ENCODE measurements around the gene SMCO3. TPM values are rescaled to one million over a fixed set of nuclear protein-coding genes. Genes with fewer than 3 reads are reported as not detected.

The SMCO3 gene
- polyA plus RNA-seq, 1 experiment, result 0.45 TPM

DNA sequence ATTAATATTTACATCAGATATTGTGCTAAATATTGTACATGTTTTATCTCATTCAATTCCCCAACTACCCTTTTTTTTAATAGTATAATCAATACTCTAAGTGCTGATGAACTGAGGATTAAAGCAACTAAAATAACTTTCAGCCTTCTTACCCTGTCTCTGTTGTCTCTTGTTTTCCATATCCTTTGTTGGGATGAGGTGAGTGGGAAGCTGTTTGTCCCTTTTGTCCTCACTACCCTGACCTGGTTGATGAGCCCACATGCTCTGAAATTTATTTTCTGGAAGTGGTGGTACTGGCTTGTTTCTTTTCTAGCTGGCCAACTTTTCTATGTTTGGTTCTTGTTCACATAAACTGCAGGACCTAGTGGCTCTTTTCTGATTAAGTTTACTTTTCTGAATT is 38.9 kb upstream of the SMCO3 start:
- TF ChIP-seq, protein P1, sequence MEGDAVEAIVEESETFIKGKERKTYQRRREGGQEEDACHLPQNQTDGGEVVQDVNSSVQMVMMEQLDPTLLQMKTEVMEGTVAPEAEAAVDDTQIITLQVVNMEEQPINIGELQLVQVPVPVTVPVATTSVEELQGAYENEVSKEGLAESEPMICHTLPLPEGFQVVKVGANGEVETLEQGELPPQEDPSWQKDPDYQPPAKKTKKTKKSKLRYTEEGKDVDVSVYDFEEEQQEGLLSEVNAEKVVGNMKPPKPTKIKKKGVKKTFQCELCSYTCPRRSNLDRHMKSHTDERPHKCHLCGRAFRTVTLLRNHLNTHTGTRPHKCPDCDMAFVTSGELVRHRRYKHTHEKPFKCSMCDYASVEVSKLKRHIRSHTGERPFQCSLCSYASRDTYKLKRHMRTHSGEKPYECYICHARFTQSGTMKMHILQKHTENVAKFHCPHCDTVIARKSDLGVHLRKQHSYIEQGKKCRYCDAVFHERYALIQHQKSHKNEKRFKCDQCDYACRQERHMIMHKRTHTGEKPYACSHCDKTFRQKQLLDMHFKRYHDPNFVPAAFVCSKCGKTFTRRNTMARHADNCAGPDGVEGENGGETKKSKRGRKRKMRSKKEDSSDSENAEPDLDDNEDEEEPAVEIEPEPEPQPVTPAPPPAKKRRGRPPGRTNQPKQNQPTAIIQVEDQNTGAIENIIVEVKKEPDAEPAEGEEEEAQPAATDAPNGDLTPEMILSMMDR (IDR thresholded peaks at IDR 0.05; ENCODE audit: insufficient read depth, low read depth, low read length), result no peak
- no peak overlapping the region for H3K4me3 ChIP-seq (ENCODE audit: low read depth, low read length)
- no peak for DNase-seq (ENCODE audit: low read depth)
- ChIA-PET POLR2A (no interaction called here), CTCF (interaction anchor here (0.6 to 0.9 kb wide), 2 partner anchors 83 to 142 kb away, joined by 3 to 5 read pairs; no protein-coding TSS in a partner anchor)
- no peaks in the 10 kb centered on the region for H3K27me3 ChIP-seq (ENCODE audit: control insufficient read depth, insufficient read depth, low read length)
- H3K36me3 ChIP-seq (ENCODE audit: control insufficient read depth, insufficient read depth, low read length), result no peaks in the 10 kb centered on the region

- Histone ChIP-seq H3K4me3 (ENCODE audit: low read depth, low read length) (no peak overlapping the region), H3K27me3 (ENCODE audit: control insufficient read depth, insufficient read depth, low read length) (no peaks in the 10 kb centered on the region), H3K36me3 (ENCODE audit: control insufficient read depth, insufficient read depth, low read length) (no peaks in the 10 kb centered on the region)
- DNase-seq (ENCODE audit: low read depth), result no peak
- CTCF ChIA-PET, result interaction anchor here (1.2 to 8.5 kb wide), 3 partner anchors 40 to 144 kb away, joined by 3 to 83 read pairs (median 3); no protein-coding TSS in a partner anchor
- POLR2A ChIA-PET, result no interaction called here
- TF ChIP-seq, protein P1 (IDR thresholded peaks at IDR 0.05; ENCODE audit: insufficient read depth, low read depth, low read length), result no peak
Measured at GRCh38 chr12:14850929-14851663, 37.1 kb upstream of the SMCO3 start.

GRCh38 chr12:14849661-14850060 is 35.7 kb upstream of the SMCO3 start:
- H3K36me3 ChIP-seq (ENCODE audit: control insufficient read depth, insufficient read depth, low read length), result no peaks in the 10 kb centered on the region
- ChIA-PET CTCF (interaction anchor here (0.9 to 8.5 kb wide), 4 partner anchors 12 to 145 kb away, joined by 3 to 83 read pairs (median 6); no protein-coding TSS in a partner anchor), POLR2A (no interaction called here)
- peak; percentile 96 for DNase-seq (ENCODE audit: low read depth)
- H3K4me3 ChIP-seq (ENCODE audit: low read depth, low read length), result no peak overlapping the region
- H3K27me3 ChIP-seq (ENCODE audit: control insufficient read depth, insufficient read depth, low read length), result no peaks in the 10 kb centered on the region
- TF ChIP-seq, protein P1 (IDR thresholded peaks at IDR 0.05; ENCODE audit: insufficient read depth, low read depth, low read length), result no peak

DNA sequence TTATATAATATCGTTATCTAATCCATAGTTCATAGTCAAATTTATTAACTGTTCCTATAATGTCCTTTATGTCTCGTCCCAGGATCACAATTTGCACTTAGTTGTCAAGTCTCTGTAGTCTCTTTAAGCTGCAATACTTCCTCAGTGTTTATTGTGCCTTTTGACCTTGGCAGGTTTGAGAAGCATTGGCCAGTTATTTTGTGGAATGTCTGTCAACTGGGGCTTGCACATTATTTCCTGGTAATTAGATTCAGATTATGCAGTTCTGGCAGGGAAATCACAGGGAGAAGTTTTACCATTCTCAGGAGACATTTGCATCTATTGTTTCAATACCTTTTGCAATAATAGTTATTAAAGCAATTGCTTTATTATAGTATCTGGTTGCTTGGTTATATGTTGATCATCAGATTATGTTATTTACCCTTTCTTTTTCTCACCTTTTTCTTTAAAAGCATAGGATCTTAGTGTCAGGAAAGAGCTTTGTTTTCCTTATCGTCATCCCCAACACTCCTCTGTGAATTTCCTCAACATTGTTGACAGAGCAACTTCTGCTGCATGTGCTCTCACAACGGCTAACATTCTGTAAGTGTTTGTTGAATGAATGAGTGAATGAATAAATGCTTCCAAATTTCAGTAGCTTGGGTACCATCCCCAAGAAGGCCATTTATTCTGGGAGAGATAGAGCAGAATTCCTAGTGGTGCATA is 33.0 kb upstream of the SMCO3 start:
- no peak for DNase-seq (ENCODE audit: low read depth)
- CTCF ChIA-PET, result interaction anchor here (0.9 to 8.5 kb wide), 9 partner anchors 12 to 609 kb away, joined by 3 to 83 read pairs (median 7); partner anchors contain the start of gene RERG
- TF ChIP-seq, protein P1 (IDR thresholded peaks at IDR 0.05; ENCODE audit: insufficient read depth, low read depth, low read length), result no peak
- Histone ChIP-seq H3K4me3 (ENCODE audit: low read depth, low read length) (no peak overlapping the region), H3K36me3 (ENCODE audit: control insufficient read depth, insufficient read depth, low read length) (no peaks in the 10 kb centered on the region), H3K27me3 (ENCODE audit: control insufficient read depth, insufficient read depth, low read length) (no peaks in the 10 kb centered on the region)
- POLR2A ChIA-PET, result no interaction called here

DNA sequence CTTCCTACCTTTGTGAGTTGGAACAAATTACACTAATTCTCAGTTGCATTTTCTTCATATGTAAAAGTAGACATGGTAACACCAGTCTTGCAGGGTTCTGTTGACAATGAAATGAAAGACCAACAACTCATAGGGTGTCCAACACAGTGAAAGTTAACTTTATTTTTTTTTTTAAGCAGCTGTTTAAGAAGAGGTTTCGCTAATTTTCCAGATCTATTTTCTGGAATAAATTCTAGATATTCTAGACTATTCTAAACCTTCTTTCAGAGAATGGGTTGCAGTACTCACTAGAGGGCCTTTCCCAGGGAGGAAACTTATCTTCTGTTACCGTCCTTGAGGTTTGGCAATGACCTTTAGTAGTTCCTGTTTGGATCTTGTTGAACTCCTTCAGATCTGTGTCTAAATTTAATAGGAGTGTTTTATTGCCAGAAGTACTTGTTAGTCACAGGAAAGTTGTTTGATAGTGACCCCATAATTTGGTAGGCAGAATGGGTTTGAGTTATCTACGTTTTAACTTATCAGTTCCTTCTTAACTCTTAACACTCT is 32.1 kb upstream of the SMCO3 start:
- CTCF ChIA-PET, result interaction anchor here (0.6 to 8.5 kb wide), 12 partner anchors 8 to 376 kb away, joined by 3 to 83 read pairs (median 4); partner anchors contain the start of gene RERG
- TF ChIP-seq, protein P1 (IDR thresholded peaks at IDR 0.05; ENCODE audit: insufficient read depth, low read depth, low read length), result no peak
- no peaks in the 10 kb centered on the region for H3K27me3 ChIP-seq (ENCODE audit: control insufficient read depth, insufficient read depth, low read length)
- DNase-seq (ENCODE audit: low read depth), result no peak
- no peak overlapping the region for H3K4me3 ChIP-seq (ENCODE audit: low read depth, low read length)
- POLR2A ChIA-PET, result no interaction called here
- H3K36me3 ChIP-seq (ENCODE audit: control insufficient read depth, insufficient read depth, low read length), result no peaks in the 10 kb centered on the region
